Measurements from ENCODE around the gene TIA1.

DNA sequence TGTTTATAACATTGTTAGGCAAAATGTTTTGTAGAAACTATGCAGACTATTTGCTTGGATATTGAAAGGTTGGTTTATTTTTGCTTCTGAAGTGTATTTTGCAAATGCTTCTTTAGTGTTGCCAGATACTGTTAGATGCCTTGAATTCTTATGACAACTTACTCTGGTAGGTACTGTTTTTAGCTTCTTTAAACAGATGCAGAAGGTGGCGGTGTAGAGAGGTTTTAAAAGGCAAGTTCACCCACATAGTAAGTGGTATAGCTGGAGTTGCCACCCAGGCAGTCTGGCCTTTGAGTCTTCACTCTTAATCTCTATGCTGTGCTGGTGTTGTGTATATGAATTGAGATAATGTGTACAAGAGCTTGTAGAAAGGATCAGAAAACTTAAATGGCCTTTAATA is 13.1 kb upstream of the TIA1 start:
- TF ChIP-seq, protein P1, sequence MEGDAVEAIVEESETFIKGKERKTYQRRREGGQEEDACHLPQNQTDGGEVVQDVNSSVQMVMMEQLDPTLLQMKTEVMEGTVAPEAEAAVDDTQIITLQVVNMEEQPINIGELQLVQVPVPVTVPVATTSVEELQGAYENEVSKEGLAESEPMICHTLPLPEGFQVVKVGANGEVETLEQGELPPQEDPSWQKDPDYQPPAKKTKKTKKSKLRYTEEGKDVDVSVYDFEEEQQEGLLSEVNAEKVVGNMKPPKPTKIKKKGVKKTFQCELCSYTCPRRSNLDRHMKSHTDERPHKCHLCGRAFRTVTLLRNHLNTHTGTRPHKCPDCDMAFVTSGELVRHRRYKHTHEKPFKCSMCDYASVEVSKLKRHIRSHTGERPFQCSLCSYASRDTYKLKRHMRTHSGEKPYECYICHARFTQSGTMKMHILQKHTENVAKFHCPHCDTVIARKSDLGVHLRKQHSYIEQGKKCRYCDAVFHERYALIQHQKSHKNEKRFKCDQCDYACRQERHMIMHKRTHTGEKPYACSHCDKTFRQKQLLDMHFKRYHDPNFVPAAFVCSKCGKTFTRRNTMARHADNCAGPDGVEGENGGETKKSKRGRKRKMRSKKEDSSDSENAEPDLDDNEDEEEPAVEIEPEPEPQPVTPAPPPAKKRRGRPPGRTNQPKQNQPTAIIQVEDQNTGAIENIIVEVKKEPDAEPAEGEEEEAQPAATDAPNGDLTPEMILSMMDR (IDR thresholded peaks at IDR 0.05; ENCODE audit: low read length), result no peak
- TF ChIP-seq EZH2phosphoT487 (IDR thresholded peaks at IDR 0.05; ENCODE audit: low read length), result no peak

All from MM.1S (cell line).